ENCODE measurements around the gene SLC13A5.
"Not testable (repeated sequence)": the region's sequence is repeated elsewhere in the genome, so short reads cannot be mapped to it uniquely, and the experiment has no call there.

The SLC13A5 gene

GRCh38 chr17:6658411-6658810 is 54.8 kb downstream of the SLC13A5 start:
- DNase-seq, result not testable (repeated sequence)

- DNase-seq, result no peak
Observed at GRCh38 chr17:6657633-6658287, 55.4 kb downstream of the SLC13A5 start.

GRCh38 chr17:6656797-6657632 is 56.2 kb downstream of the SLC13A5 start:
- peak; percentile 55 for DNase-seq

GRCh38 chr17:6655732-6656361 is 57.3 kb downstream of the SLC13A5 start:
- DNase-seq, result not testable (repeated sequence)

- DNase-seq, result no peak
Observed at GRCh38 chr17:6654841-6655731, 58.1 kb downstream of the SLC13A5 start.

GRCh38 chr17:6651919-6652452 is 61.2 kb downstream of the SLC13A5 start:
- no peak for DNase-seq

- peak; percentile 91 for DNase-seq
Observed at GRCh38 chr17:6651354-6651918, 61.7 kb downstream of the SLC13A5 start, which contains the start of the genes C17orf100 and MED31. TSS of gene C17orf100 (plus strand) at chr17:6651762. CDS start at chr17:6651914, 152 bp downstream. TSS of gene MED31 (minus strand) at chr17:6651605. CDS start at chr17:6651528, 77 bp downstream.

- no peak for DNase-seq
Observed at GRCh38 chr17:6648181-6648580, 65.0 kb downstream of the SLC13A5 start.

GRCh38 chr17:6643451-6644125 is 69.6 kb downstream of the SLC13A5 start:
- no peak for DNase-seq

GRCh38 chr17:6642592-6642991 is 70.6 kb downstream of the SLC13A5 start:
- no peak for DNase-seq

GRCh38 chr17:6641247-6641863 is 71.8 kb downstream of the SLC13A5 start:
- no peak for DNase-seq

GRCh38 chr17:6640536-6641246 is 72.5 kb downstream of the SLC13A5 start, which contains the start of the genes KIAA0753 and TXNDC17:
TSS of gene KIAA0753 (minus strand) at chr17:6640711. CDS start at chr17:6635103, 5,608 bp downstream.
TSS of gene TXNDC17 (plus strand) at chr17:6641060. CDS start at chr17:6641083, 23 bp downstream.
- DNase-seq, result peak; percentile 82

- no peak for DNase-seq
Observed at GRCh38 chr17:6639586-6640535, 73.3 kb downstream of the SLC13A5 start.

- DNase-seq, result no peak
Observed at GRCh38 chr17:6639014-6639585, 74.1 kb downstream of the SLC13A5 start.

- DNase-seq, result no peak
Observed at GRCh38 chr17:6638046-6638908, 74.9 kb downstream of the SLC13A5 start.

GRCh38 chr17:6637458-6637840 is 75.7 kb downstream of the SLC13A5 start:
- no peak for DNase-seq
